B cell (primary cell): Measurements from ENCODE around the gene MLIP. TPM values are rescaled to one million over a fixed set of nuclear protein-coding genes. Genes with fewer than 3 reads are reported as not detected.
A peak's percentile ranks its signal among the peaks of the same experiment; 100 is the strongest.

ENCODE experiments used
- ATAC-seq: fragments of 200-7000 bp; cut with Tn5 transposase; one replicate; pipeline ENCODE4 v1.10.0; 2021; ENCODE audit warnings: low read depth, mild to moderate bottlenecking, moderate number of reproducible peaks, moderate library complexity
- CTCF ChIA-PET: fragments of 350-600 bp; sonication (Branson Sonifier 250); formaldehyde crosslinking; loops from one replicate; lab custom pipeline; 2021; ENCODE audit warnings: antibody characterized with exemption, inconsistent platforms; lab: Charles Lee
- POLR2A ChIA-PET: fragments of 350-600 bp; sonication (Branson Sonifier 250); formaldehyde crosslinking; loops from one replicate; lab custom pipeline; 2021; ENCODE audit warnings: antibody characterized with exemption; lab: Charles Lee
- DNase-seq: peaks from one replicate; pipeline ENCODE4 v3.0.0; 2013
- H2AFZ ChIP-seq: 2 replicates; pipeline ENCODE4 v1.6.1; 2012; ENCODE audit warnings: mild to moderate bottlenecking, low read depth, low read length; ENCODE audit not compliant: insufficient read depth, poor library complexity, severe bottlenecking
- H3K27ac ChIP-seq, 2 donors: 1 replicate in 1 of 2; 2 replicates in 1 of 2; pipeline ENCODE4 v1.5.1; 2012 to 2013; ENCODE audit warnings: low read length in 2 of 2, mild to moderate bottlenecking in 2 of 2, moderate library complexity in 1 of 2
- H3K27me3 ChIP-seq, 4 experiments: fragments of 200-600 bp in 1 of 4; sonication (generic) in 1 of 4; replicated peaks in 1 of 4; 1 replicate in 2 of 4; 2 replicates in 2 of 4; pipeline versions ENCODE4 v1.6.1 to v1.7.0; 2013 to 2016; ENCODE audit warnings: low read length in 3 of 4, mild to moderate bottlenecking in 2 of 4, mixed read lengths in 1 of 4, moderate library complexity in 1 of 4; ENCODE audit not compliant: insufficient read depth in 4 of 4, control insufficient read depth in 3 of 4; ENCODE audit errors: control extremely low read depth in 1 of 4
- H3K36me3 ChIP-seq, 2 experiments: replicated peaks in 1 of 2; 1 replicate in 1 of 2; 2 replicates in 1 of 2; pipeline versions ENCODE4 v1.6.1 to v1.7.1; 2013; ENCODE audit warnings: low read length in 1 of 2; ENCODE audit not compliant: insufficient read depth in 2 of 2, control insufficient read depth in 1 of 2; ENCODE audit errors: control extremely low read depth in 1 of 2, extremely low read depth in 1 of 2
- H3K4me1 ChIP-seq, 2 donors: fragments of 200-600 bp in 1 of 2; sonication (generic) in 1 of 2; 1 replicate in 1 of 2; 2 replicates in 1 of 2; pipeline versions ENCODE4 v1.5.1 to v1.6.1; 2013 to 2017; ENCODE audit warnings: low read length in 2 of 2; ENCODE audit not compliant: control insufficient read depth in 2 of 2, insufficient read depth in 2 of 2
- H3K4me2 ChIP-seq: replicated peaks from 2 replicates; pipeline ENCODE3; 2012; ENCODE audit warnings: mild to moderate bottlenecking, low read depth, low read length; ENCODE audit not compliant: poor library complexity, severe bottlenecking
- H3K4me3 ChIP-seq, 5 experiments: fragments of 200-600 bp in 1 of 5; sonication (generic) in 1 of 5; 1 replicate in 3 of 5; 2 replicates in 2 of 5; pipeline versions ENCODE4 v1.5.1 to v1.7.0; 2011 to 2016; ENCODE audit warnings: low read length in 4 of 5, mild to moderate bottlenecking in 4 of 5, low read depth in 2 of 5, control low read depth in 1 of 5, moderate library complexity in 1 of 5; ENCODE audit not compliant: insufficient read depth in 1 of 5; ENCODE audit errors: control extremely low read depth in 1 of 5, extremely low read depth in 1 of 5
- H3K79me2 ChIP-seq: fragments of 200-600 bp; sonication (generic); one replicate; pipeline ENCODE4 v1.6.0; 2016; ENCODE audit warnings: low read length; ENCODE audit not compliant: control insufficient read depth, insufficient read depth
- H3K9ac ChIP-seq: fragments of 200-600 bp; sonication (generic); 2 replicates; pipeline ENCODE4 v1.6.1; 2017; ENCODE audit warnings: mild to moderate bottlenecking, low read length, moderate library complexity
- H3K9me3 ChIP-seq, 3 donors: one replicate each; pipeline versions ENCODE4 v1.6.1 to v1.7.1; 2013; ENCODE audit warnings: low read length in 2 of 3; ENCODE audit not compliant: control insufficient read depth in 2 of 3, insufficient read depth in 1 of 3; ENCODE audit errors: control extremely low read depth in 1 of 3
- H4K20me1 ChIP-seq: 2 replicates; pipeline ENCODE4 v1.6.0; 2012; ENCODE audit warnings: mild to moderate bottlenecking, low read length; ENCODE audit not compliant: insufficient read depth, control insufficient read depth, poor library complexity, severe bottlenecking
- H3K27ac Mint-ChIP-seq: one replicate; pipeline ENCODE4 v1.8.0; 2021; ENCODE audit warnings: mixed read lengths
- H3K27me3 Mint-ChIP-seq: one replicate; pipeline ENCODE4 v1.8.0; 2021; ENCODE audit warnings: mixed read lengths
- H3K4me1 Mint-ChIP-seq: one replicate; pipeline ENCODE4 v1.8.0; 2021; ENCODE audit warnings: mixed read lengths
- H3K4me3 Mint-ChIP-seq: one replicate; pipeline ENCODE4 v1.8.0; 2021; ENCODE audit warnings: mixed read lengths
- H3K9me3 Mint-ChIP-seq: one replicate; pipeline ENCODE4 v1.8.0; 2022; ENCODE audit warnings: mixed read lengths; ENCODE audit not compliant: insufficient read depth
- CTCF ChIP-seq: fragments of 200-600 bp; IDR thresholded peaks from one replicate; pipeline ENCODE4 v1.8.0; 2022; ENCODE audit warnings: antibody characterized with exemption, mild to moderate bottlenecking
- EZH2 ChIP-seq: IDR thresholded peaks from 2 replicates; pipeline ENCODE4 v1.6.1; 2012; ENCODE audit warnings: borderline replicate concordance, low read depth, mild to moderate bottlenecking, moderate library complexity, low read length; ENCODE audit not compliant: insufficient read depth, poor library complexity, severe bottlenecking
- WGBS: methylation state at CpG from one replicate; pipeline ENCODE4 v1.1.5; 2013; ENCODE audit warnings: missing lambda C conversion rate; ENCODE audit not compliant: insufficient coverage; 5-methylcytosine and 5-hydroxymethylcytosine counted together
- intact Hi-C: fragments of 100-400 bp; cut with micrococcal nuclease; formaldehyde crosslinking; loops from one replicate; pipeline ENCODE4 v1.10.0; 2022
- polyA plus RNA-seq: library from polyadenylated mRNA; depleted of rRNA; stranded (reverse); fragments of >200 nt; gene quantifications from 2 replicates; pipeline ENCODE4 v1.2.3, GENCODE V29; 2012
- total RNA-seq, 2 donors: library from RNA; stranded (reverse); fragments of 120-200 nt in 1 of 2; gene quantifications; 1 replicate in 1 of 2; 2 replicates in 1 of 2; pipeline versions ENCODE4 v1.2.3 to v1.2.4, GENCODE V29; 2013 to 2022

Gene MLIP
- total and polyA plus RNA-seq, 2 donors (not counting 1 experiment from before 2014, with no cell fraction given), result not detected

GRCh38 chr6:54310377-54311152 is 199.3 kb downstream of the MLIP start:
- 88% methylated on average over 1 of the region's 1 CpG for WGBS
- H3K9ac ChIP-seq, result no peak overlapping the region

More at GRCh38 chr6:54310377-54311152, 199.3 kb downstream of the MLIP start:
- no peak overlapping the region for H3K4me3 Mint-ChIP-seq
- H3K4me3 ChIP-seq, result no peak overlapping the region
- H3K4me1 ChIP-seq, result no peaks in the 10 kb centered on the region
- no peak for ATAC-seq
- no peaks in the 10 kb centered on the region for H3K27me3 ChIP-seq
- H2AFZ ChIP-seq, result no peak overlapping the region
- H3K36me3 ChIP-seq, result no peaks in the 10 kb centered on the region
- no peaks in the 10 kb centered on the region for H4K20me1 ChIP-seq
- H3K27ac Mint-ChIP-seq, result no peak overlapping the region
- no peaks in the 10 kb centered on the region for H3K9me3 Mint-ChIP-seq
- POLR2A ChIA-PET, result no interaction called here
- H3K27me3 Mint-ChIP-seq, result no peaks in the 10 kb centered on the region
- CTCF ChIA-PET, result no interaction called here
- no peak for DNase-seq
- intact Hi-C loops, result no loop called here
- no peaks in the 10 kb centered on the region for H3K79me2 ChIP-seq
- H3K4me2 ChIP-seq, result no peak overlapping the region
- TF ChIP-seq EZH2, result no peak
- peak; percentile 45 for TF ChIP-seq CTCF
- no peaks in the 10 kb centered on the region for H3K9me3 ChIP-seq
- H3K4me1 Mint-ChIP-seq, result no peaks in the 10 kb centered on the region
- H3K27ac ChIP-seq, result no peak overlapping the region
